Measurements from ENCODE around the gene ZNF829. TPM values are rescaled to one million over a fixed set of nuclear protein-coding genes. Genes with fewer than 3 reads are reported as not detected.

Gene ZNF829
- total RNA-seq, 1 donor from 2014 or later: 3.2 TPM

DNA sequence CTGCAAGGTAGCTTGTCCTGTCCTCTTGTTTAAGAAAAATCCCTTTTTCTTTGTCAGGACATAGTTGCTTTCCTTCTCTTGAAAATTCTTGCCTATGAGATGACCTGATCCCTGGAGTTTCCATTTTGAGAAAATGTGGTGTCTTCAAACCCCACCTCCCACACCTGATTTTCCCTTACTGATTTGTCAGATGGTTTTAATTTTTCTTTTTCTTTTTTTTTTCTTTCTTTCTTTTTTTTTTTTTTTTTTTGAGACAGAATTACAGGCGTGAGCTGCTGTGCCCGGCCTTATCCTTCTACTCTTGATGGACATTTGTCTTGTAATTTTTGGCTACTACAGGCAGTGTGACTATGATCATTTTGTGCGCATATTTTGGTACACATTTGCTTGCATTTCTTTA, 64.2 kb downstream of the ZNF829 start:
- TF ChIP-seq, protein P1, sequence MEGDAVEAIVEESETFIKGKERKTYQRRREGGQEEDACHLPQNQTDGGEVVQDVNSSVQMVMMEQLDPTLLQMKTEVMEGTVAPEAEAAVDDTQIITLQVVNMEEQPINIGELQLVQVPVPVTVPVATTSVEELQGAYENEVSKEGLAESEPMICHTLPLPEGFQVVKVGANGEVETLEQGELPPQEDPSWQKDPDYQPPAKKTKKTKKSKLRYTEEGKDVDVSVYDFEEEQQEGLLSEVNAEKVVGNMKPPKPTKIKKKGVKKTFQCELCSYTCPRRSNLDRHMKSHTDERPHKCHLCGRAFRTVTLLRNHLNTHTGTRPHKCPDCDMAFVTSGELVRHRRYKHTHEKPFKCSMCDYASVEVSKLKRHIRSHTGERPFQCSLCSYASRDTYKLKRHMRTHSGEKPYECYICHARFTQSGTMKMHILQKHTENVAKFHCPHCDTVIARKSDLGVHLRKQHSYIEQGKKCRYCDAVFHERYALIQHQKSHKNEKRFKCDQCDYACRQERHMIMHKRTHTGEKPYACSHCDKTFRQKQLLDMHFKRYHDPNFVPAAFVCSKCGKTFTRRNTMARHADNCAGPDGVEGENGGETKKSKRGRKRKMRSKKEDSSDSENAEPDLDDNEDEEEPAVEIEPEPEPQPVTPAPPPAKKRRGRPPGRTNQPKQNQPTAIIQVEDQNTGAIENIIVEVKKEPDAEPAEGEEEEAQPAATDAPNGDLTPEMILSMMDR (conservative IDR thresholded peaks at IDR 0.05; ENCODE audit: low read depth, low read length): no peak
- peak overlapping the region; percentile 90 for H3K4me3 ChIP-seq (ENCODE audit: low read depth, low read length)

DNA sequence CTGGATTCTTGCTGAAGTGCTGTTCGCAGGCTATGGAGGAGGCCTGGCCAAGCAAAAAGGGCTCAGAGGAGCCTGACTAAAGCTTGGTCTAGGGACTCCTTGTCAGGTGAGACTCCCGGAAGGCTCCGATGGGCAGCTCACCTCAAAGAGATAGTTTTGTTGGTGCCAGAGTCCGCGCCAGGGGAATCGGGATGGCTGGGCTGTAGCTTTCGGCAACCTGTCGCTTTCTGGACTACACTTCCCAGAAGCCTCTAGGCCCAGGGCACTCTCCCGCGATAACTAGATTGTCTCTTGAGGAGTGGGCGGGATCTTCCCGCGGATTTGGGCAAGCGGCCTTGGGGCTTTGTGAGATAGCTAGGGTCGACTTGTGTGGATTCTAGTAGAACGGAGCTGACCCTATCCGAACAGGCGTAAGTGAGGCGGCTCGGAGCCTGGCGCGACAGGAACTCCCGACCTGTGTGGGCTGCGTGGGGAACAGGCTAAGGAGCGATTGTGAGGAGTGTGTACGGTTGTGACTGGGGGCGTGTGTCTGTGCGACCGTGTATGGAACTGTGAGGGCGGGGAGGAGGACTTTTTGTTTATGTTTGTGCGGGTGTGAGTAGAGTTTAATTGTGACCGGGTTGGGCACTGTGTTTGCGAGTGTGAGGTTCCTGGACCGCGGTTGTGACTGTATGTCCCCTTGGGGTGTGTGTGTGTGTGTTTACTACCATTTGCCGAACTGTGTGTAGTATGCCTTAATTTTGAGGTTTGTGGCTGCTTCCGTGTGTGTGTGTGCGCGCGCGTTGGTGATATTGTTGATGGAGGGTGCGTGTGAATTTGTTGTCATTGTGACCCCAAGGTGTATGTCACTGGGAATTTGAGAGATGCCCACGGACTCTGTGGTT, 65.3 kb downstream of the ZNF829 start, which contains the start of gene ZNF345:
ZNF345 (plus strand) TSS at position 318 of the 884 bp plus-strand sequence. CDS start 25,955 bp downstream, outside the sequence.
- peak within 1 kb of the TSS; percentile 90 for H3K4me3 ChIP-seq (ENCODE audit: low read depth, low read length)
- TF ChIP-seq, protein P1 (conservative IDR thresholded peaks at IDR 0.05; ENCODE audit: low read depth, low read length): no peak
- peak; percentile 81 for DNase-seq (ENCODE audit: low read depth)

More for the DNA sequence above, 64.2 kb downstream of the ZNF829 start:
- DNase-seq (ENCODE audit: low read depth): no peak

DNA sequence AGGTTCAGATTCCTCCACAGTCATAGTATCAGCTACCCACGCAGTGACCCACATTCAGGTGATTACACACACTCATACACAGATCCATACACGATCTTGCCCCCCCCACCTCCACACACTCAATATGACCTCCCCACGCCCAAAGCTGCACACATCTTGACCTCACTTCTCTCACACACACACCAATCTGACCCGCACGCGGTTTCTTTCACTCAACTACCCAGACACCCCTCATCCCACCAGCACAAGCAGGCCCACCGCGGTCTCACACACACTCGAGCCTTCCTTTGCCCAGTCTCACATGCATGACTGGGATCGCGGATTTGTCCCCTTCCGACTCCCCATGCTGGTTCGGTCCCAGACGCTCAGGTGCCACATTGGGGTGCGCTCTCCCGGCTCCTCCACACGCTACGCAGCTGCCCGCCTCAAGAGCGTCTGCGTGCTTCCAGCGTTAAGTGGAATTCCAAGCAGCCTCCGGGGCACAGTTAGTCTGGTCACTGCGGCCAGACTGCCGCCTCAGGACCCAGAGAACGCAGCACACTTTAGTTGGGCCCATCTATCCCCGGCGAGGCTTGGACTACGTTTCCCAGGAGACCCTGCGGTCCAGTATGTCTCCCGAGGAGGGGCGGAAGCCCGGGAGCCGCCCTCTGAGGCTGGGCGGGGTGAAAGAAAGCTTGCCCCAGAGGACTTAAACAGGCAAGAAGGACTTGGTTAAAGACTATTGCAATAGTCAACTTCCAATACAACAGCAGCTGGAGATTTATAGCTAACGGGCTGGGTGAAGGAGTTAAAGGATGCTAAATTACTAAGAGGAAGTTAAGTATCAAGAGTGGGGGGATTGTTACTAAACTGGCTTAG, 66.2 kb downstream of the ZNF829 start:
- TF ChIP-seq, protein P1 (conservative IDR thresholded peaks at IDR 0.05; ENCODE audit: low read depth, low read length): no peak
- H3K4me3 ChIP-seq (ENCODE audit: low read depth, low read length): peak overlapping the region; percentile 90

DNA sequence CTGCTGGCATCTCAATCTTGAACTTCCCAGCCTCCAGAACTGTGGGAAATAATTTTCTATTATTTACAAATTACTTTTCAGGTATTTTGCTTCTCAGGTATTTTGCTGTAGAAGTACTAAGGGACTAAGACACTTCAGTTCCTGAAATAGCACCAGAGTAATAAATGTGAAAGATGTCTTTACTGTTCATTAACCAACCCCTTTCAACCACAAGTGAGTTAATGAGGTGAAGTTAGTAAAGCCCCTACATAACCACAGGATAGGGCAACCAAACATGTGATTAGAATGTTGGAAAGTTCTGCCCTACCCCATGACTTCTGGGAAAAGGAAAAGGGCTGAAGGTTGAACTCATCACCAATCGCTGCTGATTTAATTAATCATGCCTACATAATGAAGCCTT, 68.1 kb downstream of the ZNF829 start:
- H3K4me3 ChIP-seq (ENCODE audit: low read depth, low read length): no peak overlapping the region
- TF ChIP-seq, protein P1 (conservative IDR thresholded peaks at IDR 0.05; ENCODE audit: low read depth, low read length): no peak
- DNase-seq (ENCODE audit: low read depth): no peak

More for the DNA sequence above, 66.2 kb downstream of the ZNF829 start:
- DNase-seq (ENCODE audit: low read depth): peak; percentile 73

DNA sequence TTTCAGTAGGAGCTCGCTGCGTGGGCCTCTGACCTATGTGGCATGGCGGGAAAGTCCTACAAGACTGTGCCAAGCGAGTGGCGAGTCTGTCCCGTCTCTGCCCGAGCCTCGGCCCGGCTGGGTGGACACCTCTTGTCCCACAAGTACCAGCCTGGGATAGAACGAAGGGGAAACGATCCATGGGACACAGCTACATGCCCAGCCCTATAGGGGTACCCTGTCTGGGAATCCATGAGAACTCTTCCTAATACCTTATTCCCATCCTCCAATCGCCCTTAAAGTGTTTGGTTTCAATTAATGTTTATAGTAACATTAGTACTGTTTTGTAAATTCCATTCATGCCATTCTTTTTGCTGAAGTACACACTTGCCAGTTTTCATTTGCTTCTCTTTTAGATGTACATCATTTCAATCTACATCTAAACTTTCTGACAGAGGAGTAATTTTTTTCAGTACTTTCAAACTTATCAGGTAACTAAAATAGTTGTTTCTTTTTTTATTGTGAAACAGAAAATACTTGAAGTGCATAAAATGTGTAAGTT, 77.2 kb downstream of the ZNF829 start:
- TF ChIP-seq, protein P1 (conservative IDR thresholded peaks at IDR 0.05; ENCODE audit: low read depth, low read length): no peak
- H3K4me3 ChIP-seq (ENCODE audit: low read depth, low read length): peak overlapping the region; percentile 63
- no peak for DNase-seq (ENCODE audit: low read depth)

Other genes starting within 250 kb of the ZNF829 start
- gene ZNF461, start 249.5 kb downstream of the ZNF829 start, total RNA-seq: 2.0 and 12.2 TPM in 2 replicates
- 1.7 and 2.9 TPM in 2 replicates for gene ZNF567, start 228.7 kb downstream of the ZNF829 start, total RNA-seq
- 2.2 and 3.6 TPM in 2 replicates for gene ZNF850, start 143.5 kb downstream of the ZNF829 start, total RNA-seq
- gene ZNF790, start 77.9 kb downstream of the ZNF829 start, total RNA-seq: 1.2 and 6.1 TPM in 2 replicates
- 0.46 and 0.72 TPM in 2 replicates for gene ZNF345, start 65.4 kb downstream of the ZNF829 start, total RNA-seq
- 3.3 and 4.3 TPM in 2 replicates for gene ZNF568, start within 50 bp of the ZNF829 start, total RNA-seq
- gene ZNF420, start 162.1 kb upstream of the ZNF829 start, total RNA-seq: 1.7 and 6.1 TPM in 2 replicates

Data from epithelial cell of proximal tubule (primary cell).